Fibroblast of pulmonary artery (primary cell): ENCODE data around the gene TMED10.
"Not testable (repeated sequence)": the region's sequence is repeated elsewhere in the genome, so short reads cannot be mapped to it uniquely, and the experiment has no call there.

Experiments
- DNase-seq: peaks from one replicate; pipeline ENCODE4 v3.0.0-alpha.2; 2010; ENCODE audit warnings: low read depth
- H3K4me3 ChIP-seq: replicated peaks from 2 replicates; pipeline ENCODE4 v1.5.1; 2011; ENCODE audit warnings: low read depth, mild to moderate bottlenecking, control low read depth, low read length, moderate library complexity
- CTCF ChIP-seq: IDR thresholded peaks from 2 replicates; pipeline ENCODE4 v1.5.1; 2011; ENCODE audit warnings: mild to moderate bottlenecking, control low read depth, low read length, inconsistent platforms; ENCODE audit errors: missing control alignments

Gene TMED10

DNA sequence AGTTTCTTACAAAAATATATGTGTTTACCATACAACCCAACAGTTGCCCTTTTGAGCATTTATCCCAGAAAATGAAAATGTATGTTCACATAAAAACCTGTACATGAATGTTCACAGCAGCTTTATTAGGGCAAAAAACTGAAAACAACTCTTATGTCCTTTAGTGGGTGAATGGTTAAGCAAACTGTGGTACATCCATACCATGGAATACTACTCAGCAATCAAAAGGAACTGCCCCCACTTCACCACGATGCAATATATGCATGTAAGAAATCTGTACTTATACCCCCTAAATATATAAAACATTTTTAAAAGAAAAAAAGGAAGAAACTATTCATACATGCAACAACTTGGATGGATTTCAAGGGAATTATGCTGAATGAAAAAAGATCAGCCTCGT lies 42.8 kb downstream of the TMED10 start:
- H3K4me3 ChIP-seq = no peak overlapping the region
- DNase-seq = no peak
- TF ChIP-seq CTCF = no peak

DNA sequence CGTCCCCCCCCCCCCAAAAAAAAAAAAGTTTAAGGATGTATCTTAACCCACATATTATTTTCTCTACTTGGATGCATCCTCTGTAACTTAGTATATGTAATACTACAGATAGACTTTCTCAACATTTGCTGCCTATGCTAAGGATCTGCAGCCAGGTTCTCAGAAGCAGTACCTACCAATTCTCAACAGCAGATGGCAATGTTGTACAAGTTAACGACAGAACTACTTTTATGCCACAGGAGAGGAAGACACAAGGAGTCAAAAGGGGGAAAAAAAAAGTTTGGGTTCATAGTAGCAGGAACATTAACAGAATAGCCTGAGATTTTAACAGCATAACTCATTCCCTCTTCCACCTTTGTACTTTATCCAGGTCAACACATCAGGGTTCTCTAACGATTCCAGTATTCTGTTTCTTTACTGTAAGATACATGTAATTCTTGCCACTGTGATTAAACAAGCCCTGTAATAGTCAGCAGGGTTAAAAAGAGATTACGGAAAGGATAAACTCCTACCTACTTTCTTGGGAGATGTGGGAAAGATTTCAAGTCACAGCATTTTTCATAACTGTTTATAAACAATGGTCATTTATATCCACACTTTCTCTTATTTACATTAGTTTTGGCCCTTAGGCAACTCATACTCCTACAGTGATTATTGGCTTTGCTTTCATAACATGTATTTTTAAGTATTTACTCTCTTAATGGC lies 43.9 kb downstream of the TMED10 start:
- TF ChIP-seq CTCF = peak; percentile 70
- H3K4me3 ChIP-seq = no peak overlapping the region
- DNase-seq = peak; percentile 89

GRCh38 chr14:75128596-75128990 lies 47.8 kb downstream of the TMED10 start:
- no peak for DNase-seq
- no peak for TF ChIP-seq CTCF
- H3K4me3 ChIP-seq = no peak overlapping the region

DNA sequence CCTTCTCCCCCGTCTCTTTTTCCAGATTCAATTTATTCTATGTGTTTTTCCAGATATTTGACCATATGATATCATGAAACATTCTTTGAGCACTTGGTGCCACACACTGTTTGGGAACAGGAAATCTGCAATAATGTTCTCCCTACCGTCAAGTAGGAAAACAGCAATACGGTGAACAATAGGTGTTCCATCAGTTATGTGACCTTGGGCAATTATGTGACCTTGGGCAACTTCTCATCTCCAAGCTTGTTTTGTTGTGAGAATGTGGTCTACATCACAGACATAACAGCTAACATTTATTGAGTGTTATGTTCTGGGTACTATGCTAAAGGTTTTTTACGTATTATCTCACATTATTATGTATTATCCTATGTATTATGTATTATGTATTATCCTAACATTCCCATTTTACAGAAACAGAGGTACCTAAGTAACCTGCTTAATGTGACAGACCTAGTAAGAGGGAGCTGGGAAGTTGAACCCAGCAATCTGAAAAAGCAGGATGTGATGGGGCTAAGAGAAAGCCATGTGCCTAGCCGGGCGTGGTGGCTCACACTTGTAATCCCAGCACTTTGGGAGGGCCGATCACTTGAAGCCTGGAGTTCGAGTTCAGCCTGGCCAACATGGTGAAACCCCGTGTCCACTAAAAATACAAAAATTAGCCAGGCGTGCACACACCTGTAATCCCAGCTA lies 48.4 kb downstream of the TMED10 start:
- peak overlapping the region; percentile 65 for H3K4me3 ChIP-seq
- TF ChIP-seq CTCF = no peak
- no peak for DNase-seq

DNA sequence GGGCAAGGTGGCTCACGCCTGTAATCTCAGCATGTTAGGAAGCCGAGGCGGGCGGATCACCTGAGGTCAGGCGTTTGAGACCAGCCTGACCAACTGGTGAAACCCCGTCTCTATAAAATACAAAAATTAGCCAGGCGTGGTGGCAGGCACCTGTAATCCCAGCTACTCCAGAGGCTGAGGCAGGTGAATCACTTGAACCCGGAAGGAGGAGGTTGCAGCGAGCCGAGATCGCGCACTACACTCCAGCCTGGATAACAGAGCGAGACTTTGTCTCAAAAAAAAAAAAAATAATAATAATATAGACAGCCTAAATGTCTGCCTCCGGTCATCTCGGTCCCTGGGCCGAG lies 49.0 kb downstream of the TMED10 start:
- not testable (repeated sequence) for DNase-seq
- H3K4me3 ChIP-seq = peak overlapping the region; percentile 65

DNA sequence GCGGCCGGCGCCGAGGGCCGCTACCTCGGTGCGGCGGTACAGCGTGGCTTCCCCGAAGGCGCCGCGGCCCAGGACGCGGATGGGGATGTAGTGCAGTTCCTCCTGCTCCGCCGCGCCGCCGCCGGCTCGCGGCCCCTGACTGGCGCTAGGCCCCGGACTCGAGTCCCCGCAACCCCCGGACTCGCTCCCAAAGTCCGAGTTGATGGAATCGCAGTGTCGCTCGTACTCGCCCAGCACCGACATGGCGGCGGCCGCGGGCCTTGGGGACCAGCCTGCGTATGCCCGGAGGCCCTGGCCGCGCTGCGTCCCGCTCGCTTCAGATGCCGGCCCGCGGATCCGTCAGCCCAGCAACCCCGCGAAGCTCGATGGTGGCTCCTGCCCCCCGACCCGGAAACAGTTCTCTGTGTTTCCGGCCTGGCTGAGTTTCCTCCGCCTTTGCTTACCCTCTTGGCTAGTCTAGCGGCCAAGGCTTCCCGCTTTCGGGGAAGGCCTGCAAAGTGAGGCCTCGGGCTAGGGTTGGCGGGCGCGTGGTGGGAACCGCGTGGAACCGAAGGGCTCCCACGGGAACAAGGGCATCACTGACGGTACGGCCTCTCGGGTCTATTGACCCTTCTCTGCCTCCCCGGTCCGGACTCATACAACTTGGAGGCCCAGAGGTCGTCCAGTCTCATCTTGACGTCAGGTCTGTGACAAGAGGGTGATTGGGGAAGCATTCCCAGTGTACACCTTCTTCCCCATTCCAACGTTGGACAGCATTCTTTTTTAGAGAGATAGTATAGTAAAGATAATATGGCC lies 49.5 kb downstream of the TMED10 start, which contains the start of gene NEK9:
NEK9 (minus strand) TSS at position 370 of the 795 bp plus-strand sequence; CDS start at position 243, 127 bp downstream.
- no peak for TF ChIP-seq CTCF
- peak; percentile 80 for DNase-seq
- peak within 1 kb of the TSS; percentile 65 for H3K4me3 ChIP-seq

GRCh38 chr14:75126121-75126544 lies 50.3 kb downstream of the TMED10 start:
- no peak for TF ChIP-seq CTCF
- DNase-seq = no peak
- H3K4me3 ChIP-seq = peak overlapping the region; percentile 65
